Cardiac muscle cell (in vitro differentiated cells and primary cell): Measurements from ENCODE around the gene ASB6. TPM values are rescaled to one million over a fixed set of nuclear protein-coding genes. Genes with fewer than 3 reads are reported as not detected.

Experiments
- DNase-seq, 2 donors: peaks; one replicate each; pipeline versions ENCODE4 v3.0.0 to v3.0.0-alpha.2; 2010 to 2017; ENCODE audit warnings: low read depth in 1 of 2, low spot score in 1 of 2
- H3K27ac ChIP-seq: fragments of 200-600 bp; sonication (generic); 2 replicates; pipeline ENCODE4 v1.5.1; 2016
- H3K27me3 ChIP-seq: fragments of 200-600 bp; sonication (generic); 2 replicates; pipeline ENCODE4 v1.6.0; 2016; ENCODE audit warnings: control low read depth
- H3K36me3 ChIP-seq: fragments of 200-600 bp; sonication (generic); 2 replicates; pipeline ENCODE4 v1.5.1; 2016; ENCODE audit warnings: control low read depth
- H3K4me1 ChIP-seq: fragments of 200-600 bp; sonication (generic); 2 replicates; pipeline ENCODE4 v1.8.1; 2017; ENCODE audit warnings: low read depth, mild to moderate bottlenecking, mixed run types
- H3K4me3 ChIP-seq: fragments of 200-600 bp; sonication (generic); 2 replicates; pipeline ENCODE4 v1.5.1; 2016; ENCODE audit warnings: mild to moderate bottlenecking
- H3K9me3 ChIP-seq: fragments of 200-600 bp; sonication (generic); 2 replicates; pipeline ENCODE4 v1.5.1; 2017; ENCODE audit warnings: low read depth, mild to moderate bottlenecking, control low read depth
- polyA plus RNA-seq: library from polyadenylated mRNA; unstranded; fragments of >200 nt; fragmentation: Nextera tagmentation; extraction: Ambion mirVana; gene quantifications from 2 replicates; pipeline ENCODE4 v1.2.1, GENCODE V29; 2016
- total RNA-seq: library from RNA; depleted of rRNA; stranded (reverse); fragments of >200 nt; gene quantifications from 2 replicates; pipeline ENCODE4 v1.2.3, GENCODE V29; 2016
- TF ChIP-seq, protein P1 (sequence below): IDR thresholded peaks from 2 replicates; pipeline ENCODE4 v1.5.1; 2012; ENCODE audit warnings: low read depth, mild to moderate bottlenecking, low read length

ASB6 gene
- total and polyA plus RNA-seq, 2 experiments from 2014 or later: 24.0 to 25.2 TPM

- Histone ChIP-seq H3K27ac (no peak overlapping the region), H3K9me3 (no peaks in the 10 kb centered on the region), H3K27me3 (no peaks in the 10 kb centered on the region), H3K4me3 (no peak overlapping the region), H3K4me1 (peaks cover 12% of the 10 kb centered on the region), H3K36me3 (no peaks in the 10 kb centered on the region)
- TF ChIP-seq, protein P1, sequence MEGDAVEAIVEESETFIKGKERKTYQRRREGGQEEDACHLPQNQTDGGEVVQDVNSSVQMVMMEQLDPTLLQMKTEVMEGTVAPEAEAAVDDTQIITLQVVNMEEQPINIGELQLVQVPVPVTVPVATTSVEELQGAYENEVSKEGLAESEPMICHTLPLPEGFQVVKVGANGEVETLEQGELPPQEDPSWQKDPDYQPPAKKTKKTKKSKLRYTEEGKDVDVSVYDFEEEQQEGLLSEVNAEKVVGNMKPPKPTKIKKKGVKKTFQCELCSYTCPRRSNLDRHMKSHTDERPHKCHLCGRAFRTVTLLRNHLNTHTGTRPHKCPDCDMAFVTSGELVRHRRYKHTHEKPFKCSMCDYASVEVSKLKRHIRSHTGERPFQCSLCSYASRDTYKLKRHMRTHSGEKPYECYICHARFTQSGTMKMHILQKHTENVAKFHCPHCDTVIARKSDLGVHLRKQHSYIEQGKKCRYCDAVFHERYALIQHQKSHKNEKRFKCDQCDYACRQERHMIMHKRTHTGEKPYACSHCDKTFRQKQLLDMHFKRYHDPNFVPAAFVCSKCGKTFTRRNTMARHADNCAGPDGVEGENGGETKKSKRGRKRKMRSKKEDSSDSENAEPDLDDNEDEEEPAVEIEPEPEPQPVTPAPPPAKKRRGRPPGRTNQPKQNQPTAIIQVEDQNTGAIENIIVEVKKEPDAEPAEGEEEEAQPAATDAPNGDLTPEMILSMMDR: no peak
- no peak for DNase-seq
Measured at GRCh38 chr9:129612815-129613519, 29.0 kb downstream of the ASB6 start.

- Histone ChIP-seq H3K9me3 (no peaks in the 10 kb centered on the region), H3K27me3 (no peaks in the 10 kb centered on the region), H3K27ac (no peak overlapping the region), H3K4me3 (no peak overlapping the region), H3K4me1 (peaks cover 12% of the 10 kb centered on the region), H3K36me3 (no peaks in the 10 kb centered on the region)
- TF ChIP-seq, protein P1: no peak
- no peak for DNase-seq
Measured at GRCh38 chr9:129612123-129612522, 29.8 kb downstream of the ASB6 start.

- TF ChIP-seq, protein P1: no peak
- Histone ChIP-seq H3K27me3 (no peaks in the 10 kb centered on the region), H3K9me3 (no peaks in the 10 kb centered on the region), H3K4me1 (peaks cover 12% of the 10 kb centered on the region), H3K27ac (no peak overlapping the region), H3K36me3 (no peaks in the 10 kb centered on the region), H3K4me3 (no peak overlapping the region)
- no peak for DNase-seq
Measured at GRCh38 chr9:129611307-129611800, 30.6 kb downstream of the ASB6 start.

DNA sequence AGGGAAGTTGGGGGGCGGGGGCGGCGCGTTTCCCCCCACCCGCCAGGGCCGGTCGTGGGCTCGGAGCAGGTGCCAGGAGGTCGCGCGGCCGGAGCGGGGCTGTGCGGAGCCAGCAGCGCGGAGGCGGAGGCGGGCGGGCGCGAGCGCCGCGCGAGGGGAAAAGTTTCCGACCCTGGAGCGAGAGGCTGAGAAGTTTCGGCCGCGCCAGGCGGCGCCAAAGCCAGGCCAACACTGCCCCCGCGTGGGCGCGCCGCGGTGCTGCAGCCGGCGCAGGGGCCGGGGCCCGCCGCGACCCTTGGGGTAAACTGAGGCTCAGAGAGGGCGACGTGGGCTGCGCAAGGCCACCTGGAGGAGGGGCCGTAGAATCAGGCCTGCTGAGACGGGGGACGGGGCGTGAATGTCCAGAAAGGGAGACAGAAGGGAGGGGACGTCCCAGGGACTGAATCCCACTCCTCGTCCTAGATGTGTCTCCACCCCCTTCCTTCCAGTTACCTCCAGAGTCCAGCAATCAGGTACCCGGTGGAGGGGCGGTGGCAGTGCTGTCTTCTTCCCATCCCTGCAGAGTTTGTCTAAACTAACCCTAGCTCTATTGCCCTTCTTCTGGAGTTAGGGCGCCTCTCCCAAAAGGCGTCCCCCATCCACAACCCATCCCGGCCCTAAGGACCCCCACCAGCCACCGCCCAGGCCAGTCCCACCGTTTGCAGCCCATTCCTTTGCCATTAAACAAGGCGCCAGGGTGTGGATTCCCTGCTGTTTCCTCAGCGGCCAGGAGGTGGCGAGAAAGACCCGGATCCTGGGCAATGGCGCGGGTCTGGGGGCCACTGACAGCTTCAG lies 31.3 kb downstream of the ASB6 start:
- peak; percentile 77 to 88 for DNase-seq
- peaks cover 12% of the 10 kb centered on the region for H3K4me1 ChIP-seq
- H3K9me3 ChIP-seq: no peaks in the 10 kb centered on the region
- H3K27ac ChIP-seq: no peak overlapping the region
- no peaks in the 10 kb centered on the region for H3K27me3 ChIP-seq
- H3K4me3 ChIP-seq: peak overlapping the region; percentile 45
- TF ChIP-seq, protein P1: peak; percentile 75
- no peaks in the 10 kb centered on the region for H3K36me3 ChIP-seq

- no peak for DNase-seq
- Histone ChIP-seq H3K36me3 (no peaks in the 10 kb centered on the region), H3K4me3 (peak overlapping the region; percentile 45), H3K27me3 (no peaks in the 10 kb centered on the region), H3K4me1 (peaks cover 12% of the 10 kb centered on the region), H3K9me3 (no peaks in the 10 kb centered on the region), H3K27ac (no peak overlapping the region)
- TF ChIP-seq, protein P1: no peak
Measured at GRCh38 chr9:129610213-129610472, 31.8 kb downstream of the ASB6 start.
